AG20443 (cell line): ENCODE results near the gene VPS41.
"Not testable (repeated sequence)": the region's sequence is repeated elsewhere in the genome, so short reads cannot be mapped to it uniquely, and the experiment has no call there.

Experiments used
- DNase-seq: peaks from one replicate; pipeline ENCODE4 v3.0.0; 2012; ENCODE audit warnings: low spot score, mixed read lengths

VPS41 gene

GRCh38 chr7:38908759-38909335 is at the start of gene VPS41:
TSS of gene VPS41 (minus strand) at chr7:38909191. CDS start at chr7:38909174, 17 bp downstream.
- peak; percentile 89 for DNase-seq

DNA sequence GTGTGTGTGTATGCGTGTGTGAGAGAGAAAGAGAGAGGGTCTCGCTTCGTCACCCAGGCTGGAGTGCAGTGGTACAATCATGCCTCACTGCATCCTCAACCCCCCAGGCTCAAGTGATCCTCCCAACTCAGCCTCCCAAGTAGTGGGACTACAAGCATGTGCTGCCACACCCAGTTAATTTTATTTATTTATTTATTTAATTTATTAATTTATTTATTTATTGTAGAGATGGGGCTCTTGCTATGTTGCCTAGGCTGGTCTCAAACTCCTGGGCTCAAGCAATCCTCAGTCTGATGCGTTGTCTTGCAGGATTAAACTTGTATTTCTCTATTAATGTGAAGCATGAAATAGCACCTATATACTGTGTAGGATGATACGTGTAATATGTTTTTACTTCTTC is 46.9 kb upstream of the VPS41 start:
- no peak for DNase-seq

GRCh38 chr7:38953971-38954370 is 45.0 kb upstream of the VPS41 start:
- no peak for DNase-seq

DNA sequence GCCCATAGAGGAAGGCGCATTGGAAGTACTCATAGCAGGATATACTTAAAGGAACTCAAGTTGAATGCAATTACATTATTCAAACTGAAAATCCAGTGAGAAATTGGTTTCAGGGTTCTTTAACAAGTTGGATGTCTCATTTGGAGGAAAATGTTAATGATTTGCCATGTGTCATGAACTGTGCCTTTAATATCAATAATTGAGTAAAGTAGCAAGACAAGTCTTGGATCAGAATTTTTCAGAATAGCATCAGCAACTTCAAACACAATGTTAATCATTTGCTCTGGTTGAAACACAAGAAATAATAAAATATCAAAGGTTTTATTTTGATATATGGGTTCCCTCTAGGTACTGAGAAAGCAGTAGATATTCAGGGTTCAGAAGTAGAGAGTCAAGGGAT is 44.2 kb upstream of the VPS41 start:
- DNase-seq, result no peak

- no peak for DNase-seq
These were observed 42.2 kb upstream of the VPS41 start for GRCh38 chr7:38951213-38951612.

GRCh38 chr7:38950309-38950708 is 41.3 kb upstream of the VPS41 start:
- DNase-seq, result no peak

GRCh38 chr7:38947541-38947940 is 38.5 kb upstream of the VPS41 start:
- not testable (repeated sequence) for DNase-seq

GRCh38 chr7:38942431-38943051 is 33.5 kb upstream of the VPS41 start:
- DNase-seq, result no peak

GRCh38 chr7:38940774-38941173 is 31.8 kb upstream of the VPS41 start:
- no peak for DNase-seq

GRCh38 chr7:38938589-38938988 is 29.6 kb upstream of the VPS41 start:
- no peak for DNase-seq

DNA sequence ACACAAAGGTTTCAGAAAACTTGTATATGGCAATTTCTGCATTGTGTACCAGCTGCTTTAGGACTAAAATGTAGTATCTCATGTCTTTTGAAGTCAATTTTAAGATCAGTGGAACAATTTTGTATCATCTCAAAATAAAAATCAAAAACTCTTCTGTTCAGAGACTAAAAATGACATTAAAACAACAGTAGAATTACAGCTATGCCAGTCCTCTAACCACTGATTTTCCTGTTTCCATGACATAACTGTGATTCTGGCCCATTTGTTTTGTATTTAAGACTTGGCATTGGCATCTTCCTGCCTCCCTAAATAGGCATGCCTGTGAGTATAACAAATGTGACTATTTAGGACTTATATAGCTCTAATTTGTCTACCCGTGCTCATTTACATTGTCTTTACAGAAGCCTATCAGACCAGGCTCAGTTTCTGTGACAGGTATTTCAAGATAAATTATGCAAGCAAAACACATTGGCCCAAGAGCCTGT is 29.1 kb upstream of the VPS41 start:
- no peak for DNase-seq

GRCh38 chr7:38936641-38937040 is 27.6 kb upstream of the VPS41 start:
- DNase-seq, result no peak

- DNase-seq, result no peak
These were observed 25.5 kb upstream of the VPS41 start for GRCh38 chr7:38934536-38934935.

GRCh38 chr7:38934051-38934450 is 25.1 kb upstream of the VPS41 start:
- DNase-seq, result no peak

- peak; percentile 58 for DNase-seq
These were observed 23.6 kb upstream of the VPS41 start for GRCh38 chr7:38932509-38933168.

GRCh38 chr7:38929460-38930171 is 20.6 kb upstream of the VPS41 start:
- DNase-seq, result no peak

- DNase-seq, result no peak
These were observed 19.5 kb upstream of the VPS41 start for GRCh38 chr7:38928506-38928905.

- no peak for DNase-seq
These were observed 18.8 kb upstream of the VPS41 start for GRCh38 chr7:38927751-38928150.

GRCh38 chr7:38920731-38921130 is 11.7 kb upstream of the VPS41 start:
- no peak for DNase-seq

DNA sequence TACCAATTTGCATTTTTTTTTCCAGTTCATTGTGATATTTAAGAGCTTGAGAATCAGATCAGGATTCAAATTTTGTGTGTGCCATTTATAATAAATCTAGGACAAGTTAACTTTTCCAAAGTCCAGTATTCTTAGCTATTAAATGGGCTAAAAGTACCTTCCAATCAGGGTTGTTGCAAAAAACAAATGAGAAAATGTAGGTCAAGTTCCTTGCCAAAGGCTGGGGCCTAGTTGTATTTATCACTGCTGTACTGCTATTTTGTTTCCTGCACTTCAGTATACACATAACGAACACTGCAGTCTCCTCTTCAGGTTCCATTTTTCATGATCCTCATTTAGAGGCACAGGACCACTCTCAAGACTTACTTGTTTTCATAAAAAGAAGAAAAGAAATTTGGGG is 7.4 kb upstream of the VPS41 start:
- no peak for DNase-seq

DNA sequence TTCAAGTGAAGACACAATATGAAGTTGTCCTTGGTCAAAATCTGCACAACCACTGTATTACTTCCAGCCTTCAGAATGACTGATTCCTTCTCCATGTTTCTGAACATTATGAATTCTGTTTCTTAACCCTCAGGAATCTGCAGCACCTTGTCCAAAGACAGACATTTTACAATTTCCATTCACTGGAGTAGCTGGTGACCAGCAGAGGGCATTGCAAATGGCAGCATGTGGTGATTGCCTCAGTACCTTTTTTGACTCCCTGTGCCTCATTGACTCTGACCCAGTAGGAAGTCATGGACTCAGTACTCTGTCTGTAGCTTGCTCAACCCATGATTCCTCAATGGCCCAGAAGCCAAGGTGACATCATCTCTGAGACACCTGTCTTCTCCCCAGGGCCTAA is 879 bp upstream of the VPS41 start:
- no peak for DNase-seq

DNA sequence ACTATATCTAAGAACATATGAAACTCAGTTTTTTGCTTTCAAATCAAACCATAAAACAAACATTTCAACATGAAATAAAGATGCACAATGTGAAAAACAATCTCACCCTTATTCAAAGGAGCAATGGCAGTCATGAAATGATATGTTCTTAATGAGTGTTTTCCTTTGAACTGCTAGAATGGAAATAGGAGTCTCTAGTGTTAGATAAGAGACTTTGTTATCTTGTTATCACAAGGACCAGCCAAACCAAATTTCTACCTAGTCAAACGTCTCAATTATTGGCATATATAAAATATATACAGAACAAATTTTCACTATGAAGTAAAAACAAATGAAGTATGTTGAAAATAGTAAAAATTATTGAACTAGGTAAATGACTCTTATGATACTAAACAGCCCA is 1.2 kb downstream of the VPS41 start:
- no peak for DNase-seq

GRCh38 chr7:38907066-38907465 is 1.9 kb downstream of the VPS41 start:
- DNase-seq, result no peak
